ENCODE measurements around the gene BTBD2. TPM values are rescaled to one million over a fixed set of nuclear protein-coding genes. Genes with fewer than 3 reads are reported as not detected.

The BTBD2 gene
- total RNA-seq (100 to 1,000 TPM in 1 of 7 donors, 10 to 100 TPM in 6; 47.8 to 131 (median 90.2) TPM), polyA plus RNA-seq (10 to 100 TPM; 14.4 to 65.7 TPM)
- long read RNA-seq, donor 1, transcript BTBD2-201 (9 exons, 2,649 nt): major isoform, 12 of 143 reads
- long read RNA-seq, donor 1, partial matches to known transcripts: 103 of 143 reads
- long read RNA-seq, donor 1, other reads (novel, unspliced or antisense): 24 of 143 reads
- long read RNA-seq, donor 2, transcript BTBD2-211 (1 exons, 951 nt): minor isoform, 8 of 24 reads
- long read RNA-seq, donor 2, transcript BTBD2-201 (9 exons, 2,649 nt): major isoform, 16 of 24 reads
- long read RNA-seq, donor 2, partial matches to known transcripts: 0 of 24 reads
- long read RNA-seq, donor 2, other reads (novel, unspliced or antisense): 0 of 24 reads
- long read RNA-seq, donor 3, transcript BTBD2-201 (9 exons, 2,649 nt): major isoform, 199 of 359 reads
- long read RNA-seq, donor 3, partial matches to known transcripts: 101 of 359 reads
- long read RNA-seq, donor 3, other reads (novel, unspliced or antisense): 58 of 359 reads

GRCh38 chr19:2015608-2015950 is at the start of gene BTBD2:
Gene BTBD2 (minus strand): TSS chr19:2015714. CDS start chr19:2015703, 11 bp downstream.
- WGBS, 3 donors: 1% methylated on average over 20 of the region's 20 CpGs; no CpG with 5 or more reads in 2 of the 3 donors
- no peaks in the 10 kb centered on the region for H3K36me3 ChIP-seq
- peak; percentile 69 to 84 (median 74) for DNase-seq
- H3K9me3 ChIP-seq: no peaks in the 10 kb centered on the region
- H3K4me3 ChIP-seq: peak within 1 kb of the TSS; percentile 72
- peaks cover 8% of the 10 kb centered on the region for H3K4me1 ChIP-seq (ENCODE audit: insufficient read depth)
- H3K27me3 ChIP-seq: no peaks in the 10 kb centered on the region
- intact Hi-C loops (cut with DNase I): loop anchor here in 3 of 4 donors (5.0 kb wide), 3 partner anchors 42 to 257 kb away; no protein-coding TSS in a partner anchor
- H3K27ac ChIP-seq: peak within 1 kb of the TSS; percentile 60 to 79
- TF ChIP-seq, protein P1, sequence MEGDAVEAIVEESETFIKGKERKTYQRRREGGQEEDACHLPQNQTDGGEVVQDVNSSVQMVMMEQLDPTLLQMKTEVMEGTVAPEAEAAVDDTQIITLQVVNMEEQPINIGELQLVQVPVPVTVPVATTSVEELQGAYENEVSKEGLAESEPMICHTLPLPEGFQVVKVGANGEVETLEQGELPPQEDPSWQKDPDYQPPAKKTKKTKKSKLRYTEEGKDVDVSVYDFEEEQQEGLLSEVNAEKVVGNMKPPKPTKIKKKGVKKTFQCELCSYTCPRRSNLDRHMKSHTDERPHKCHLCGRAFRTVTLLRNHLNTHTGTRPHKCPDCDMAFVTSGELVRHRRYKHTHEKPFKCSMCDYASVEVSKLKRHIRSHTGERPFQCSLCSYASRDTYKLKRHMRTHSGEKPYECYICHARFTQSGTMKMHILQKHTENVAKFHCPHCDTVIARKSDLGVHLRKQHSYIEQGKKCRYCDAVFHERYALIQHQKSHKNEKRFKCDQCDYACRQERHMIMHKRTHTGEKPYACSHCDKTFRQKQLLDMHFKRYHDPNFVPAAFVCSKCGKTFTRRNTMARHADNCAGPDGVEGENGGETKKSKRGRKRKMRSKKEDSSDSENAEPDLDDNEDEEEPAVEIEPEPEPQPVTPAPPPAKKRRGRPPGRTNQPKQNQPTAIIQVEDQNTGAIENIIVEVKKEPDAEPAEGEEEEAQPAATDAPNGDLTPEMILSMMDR (IDR thresholded peaks at IDR 0.05): no peak
- TF ChIP-seq POLR2A (IDR thresholded peaks at IDR 0.05): no peak

DNA sequence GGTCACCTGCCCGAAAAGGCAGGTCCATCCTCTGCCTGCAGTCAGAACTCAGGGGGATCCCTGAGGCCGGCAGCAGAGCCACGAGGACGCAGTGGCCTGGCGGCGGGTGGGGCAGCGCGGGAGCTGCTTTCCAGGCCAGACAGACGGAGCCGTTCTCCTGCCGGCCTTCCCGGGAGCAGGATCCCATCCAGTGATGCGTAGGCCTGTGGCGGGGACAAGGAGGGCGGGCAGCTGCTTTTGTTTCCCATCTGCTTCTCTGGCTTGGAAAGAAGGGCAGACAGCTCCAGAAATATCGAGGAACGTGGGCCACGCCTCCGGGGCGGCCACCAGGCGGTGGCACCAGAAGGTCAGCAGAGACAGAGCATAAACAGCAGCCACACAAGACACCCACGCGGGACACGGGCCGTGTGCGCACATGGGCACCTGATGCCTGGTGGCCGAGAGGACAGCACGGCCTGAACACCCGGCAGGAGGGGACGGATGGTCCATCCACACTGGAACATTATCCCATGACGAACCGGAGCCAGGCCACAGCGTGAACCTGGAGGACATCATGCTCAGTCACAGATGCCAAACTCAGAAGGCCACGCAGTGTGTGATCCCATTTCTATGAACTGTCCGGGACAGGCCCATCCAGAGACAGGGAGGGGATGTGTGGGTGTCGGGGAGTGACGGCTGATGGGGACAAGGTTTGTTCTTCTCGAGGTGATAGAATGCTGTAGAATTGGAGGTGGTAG is 49.4 kb upstream of the BTBD2 start:
- H3K36me3 ChIP-seq: no peaks in the 10 kb centered on the region
- H3K9me3 ChIP-seq: no peaks in the 10 kb centered on the region
- H3K27ac ChIP-seq: peak overlapping the region in 1 of 2 donors; percentile 16
- no peaks in the 10 kb centered on the region for H3K27me3 ChIP-seq
- TF ChIP-seq EP300 (IDR thresholded peaks at IDR 0.05) (peak; percentile 51), POLR2A (IDR thresholded peaks at IDR 0.05) (no peak)
- TF ChIP-seq, protein P1 (IDR thresholded peaks at IDR 0.05): no peak
- DNase-seq: peak in 2 of 5 donors; percentile 30 to 32
- H3K4me1 ChIP-seq (ENCODE audit: insufficient read depth): peaks cover 12% of the 10 kb centered on the region
- WGBS, 3 donors: 71 to 73% (median 72%) methylated on average over 38 of the region's 38 CpGs
- intact Hi-C loops (cut with DNase I): loop anchor here in 1 of 4 donors (10.0 kb wide), 1 partner anchor 130 kb away; no protein-coding TSS in a partner anchor
- H3K4me3 ChIP-seq: no peak overlapping the region

DNA sequence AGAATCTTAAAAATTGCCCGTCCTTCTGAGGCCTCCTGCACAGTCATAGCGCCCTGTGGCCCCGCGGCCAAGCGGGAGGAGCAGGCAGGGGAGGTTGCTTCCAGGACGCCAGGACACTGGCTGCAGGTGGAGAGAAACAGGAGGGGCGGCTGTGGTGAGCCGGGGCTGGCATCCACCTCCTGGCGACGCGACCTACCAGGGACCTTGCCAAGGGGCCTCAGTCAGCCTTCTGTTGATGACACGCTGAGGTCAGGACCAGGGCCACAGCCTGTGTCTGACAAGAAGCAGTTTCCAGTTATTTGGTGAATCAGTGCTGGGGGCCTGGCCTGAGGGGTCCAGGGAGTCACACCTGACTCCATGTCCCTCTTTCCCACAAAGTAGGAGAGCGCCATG is 48.9 kb upstream of the BTBD2 start:
- Histone ChIP-seq H3K27me3 (no peaks in the 10 kb centered on the region), H3K4me3 (no peak overlapping the region), H3K27ac (no peak overlapping the region), H3K36me3 (no peaks in the 10 kb centered on the region), H3K9me3 (no peaks in the 10 kb centered on the region), H3K4me1 (ENCODE audit: insufficient read depth) (peaks cover 13% of the 10 kb centered on the region)
- intact Hi-C loops (cut with DNase I): loop anchor here in 1 of 4 donors (10.0 kb wide), 1 partner anchor 130 kb away; no protein-coding TSS in a partner anchor
- TF ChIP-seq EP300 (IDR thresholded peaks at IDR 0.05) (no peak), POLR2A (IDR thresholded peaks at IDR 0.05) (no peak)
- 78 to 88% (median 80%) methylated on average over 13 of the region's 13 CpGs for WGBS, 3 donors
- DNase-seq: peak in 1 of 5 donors; percentile 42

DNA sequence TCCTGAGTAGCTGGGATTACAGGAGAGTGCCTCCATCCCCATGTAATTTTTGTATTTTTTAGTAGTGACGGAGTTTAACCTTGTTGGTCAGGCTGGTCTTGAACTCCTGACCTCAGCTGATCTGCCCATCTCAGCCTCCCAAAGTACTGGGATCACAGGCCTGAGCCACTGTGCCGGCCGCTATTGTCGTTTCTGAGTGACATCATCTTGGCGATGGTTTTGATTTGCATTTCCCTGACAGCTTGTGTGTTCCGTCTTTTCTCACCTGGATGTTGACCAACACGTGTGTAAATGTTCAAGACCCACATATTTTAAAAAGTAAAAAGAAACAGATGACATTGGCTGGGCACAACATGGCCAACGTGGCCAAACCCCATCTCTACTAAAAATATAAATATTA is 48.3 kb upstream of the BTBD2 start:
- intact Hi-C loops (cut with DNase I): loop anchor here in 1 of 4 donors (10.0 kb wide), 1 partner anchor 129 kb away; no protein-coding TSS in a partner anchor
- DNase-seq: peak in 1 of 5 donors; percentile 23

More for the DNA sequence above, 48.3 kb upstream of the BTBD2 start:
- H3K36me3 ChIP-seq: no peaks in the 10 kb centered on the region
- H3K27ac ChIP-seq: no peak overlapping the region
- no peak overlapping the region for H3K4me3 ChIP-seq
- no peak for TF ChIP-seq POLR2A (IDR thresholded peaks at IDR 0.05)
- no peak for TF ChIP-seq EP300 (IDR thresholded peaks at IDR 0.05)
- TF ChIP-seq, protein P1 (IDR thresholded peaks at IDR 0.05): no peak
- H3K9me3 ChIP-seq: no peaks in the 10 kb centered on the region
- peaks cover 13% of the 10 kb centered on the region for H3K4me1 ChIP-seq (ENCODE audit: insufficient read depth)
- WGBS, 3 donors: 84 to 87% (median 87%) methylated on average over 8 of the region's 8 CpGs
- no peaks in the 10 kb centered on the region for H3K27me3 ChIP-seq
